OCI-LY1 (cell line): ENCODE data around the gene AQR.

Experiments used
- EZH2 ChIP-seq: fragments of 200-600 bp; sonication (generic), shearing (Covaris generic); IDR thresholded peaks from 2 replicates; pipeline ENCODE4 v1.8.0; 2017; ENCODE audit warnings: borderline replicate concordance, mixed run types, mild to moderate bottlenecking, antibody characterized with exemption, low read length, moderate library complexity, mixed read lengths
- TF ChIP-seq, protein P1 (sequence below): fragments of 200-600 bp; sonication (generic), shearing (Covaris generic); IDR thresholded peaks from 2 replicates; pipeline ENCODE4 v1.5.1; 2017; ENCODE audit warnings: mild to moderate bottlenecking, antibody characterized with exemption, low read length, moderate library complexity, mixed read lengths

DNA sequence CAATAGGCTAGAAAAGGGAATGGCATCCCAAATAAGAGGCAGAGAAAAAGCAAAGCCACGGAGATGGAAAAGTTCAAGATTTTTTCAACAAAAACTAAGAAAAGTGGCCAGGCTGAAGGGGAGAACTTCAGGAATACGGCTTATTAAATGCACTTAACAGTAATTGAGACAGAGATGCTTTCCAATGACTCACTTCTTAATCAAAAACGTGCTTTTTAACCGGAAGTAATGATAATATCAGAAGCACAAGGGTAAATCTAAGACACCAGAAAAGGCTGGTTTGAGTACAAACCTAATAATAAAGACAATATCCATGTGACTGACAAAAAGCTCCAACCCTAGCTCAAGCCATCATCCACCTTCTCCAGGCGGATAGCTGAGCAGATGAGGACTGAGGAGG lies 149.4 kb downstream of the AQR start:
- TF ChIP-seq, protein P1, sequence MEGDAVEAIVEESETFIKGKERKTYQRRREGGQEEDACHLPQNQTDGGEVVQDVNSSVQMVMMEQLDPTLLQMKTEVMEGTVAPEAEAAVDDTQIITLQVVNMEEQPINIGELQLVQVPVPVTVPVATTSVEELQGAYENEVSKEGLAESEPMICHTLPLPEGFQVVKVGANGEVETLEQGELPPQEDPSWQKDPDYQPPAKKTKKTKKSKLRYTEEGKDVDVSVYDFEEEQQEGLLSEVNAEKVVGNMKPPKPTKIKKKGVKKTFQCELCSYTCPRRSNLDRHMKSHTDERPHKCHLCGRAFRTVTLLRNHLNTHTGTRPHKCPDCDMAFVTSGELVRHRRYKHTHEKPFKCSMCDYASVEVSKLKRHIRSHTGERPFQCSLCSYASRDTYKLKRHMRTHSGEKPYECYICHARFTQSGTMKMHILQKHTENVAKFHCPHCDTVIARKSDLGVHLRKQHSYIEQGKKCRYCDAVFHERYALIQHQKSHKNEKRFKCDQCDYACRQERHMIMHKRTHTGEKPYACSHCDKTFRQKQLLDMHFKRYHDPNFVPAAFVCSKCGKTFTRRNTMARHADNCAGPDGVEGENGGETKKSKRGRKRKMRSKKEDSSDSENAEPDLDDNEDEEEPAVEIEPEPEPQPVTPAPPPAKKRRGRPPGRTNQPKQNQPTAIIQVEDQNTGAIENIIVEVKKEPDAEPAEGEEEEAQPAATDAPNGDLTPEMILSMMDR = no peak
- TF ChIP-seq EZH2 = no peak
